ENCODE measurements around the gene PRPF39.
"Not testable (repeated sequence)": the region's sequence is repeated elsewhere in the genome, so short reads cannot be mapped to it uniquely, and the experiment has no call there.

PRPF39 gene

GRCh38 chr14:45080416-45080968 lies 3.4 kb upstream of the PRPF39 start:
- DNase-seq (ENCODE audit: low read depth, low spot score): not testable (repeated sequence)

GRCh38 chr14:45081096-45081495 lies 2.8 kb upstream of the PRPF39 start:
- not testable (repeated sequence) for DNase-seq (ENCODE audit: low read depth, low spot score)

- DNase-seq (ENCODE audit: low read depth, low spot score): no peak
Measured at GRCh38 chr14:45082420-45082819, 1.5 kb upstream of the PRPF39 start.

- DNase-seq (ENCODE audit: low read depth, low spot score): no peak
Measured at GRCh38 chr14:45083617-45083975, 320 bp upstream of the PRPF39 start.

- no peak for DNase-seq (ENCODE audit: low read depth, low spot score)
Measured at GRCh38 chr14:45084946-45085346, 1.0 kb downstream of the PRPF39 start.

GRCh38 chr14:45089813-45090212 lies 5.9 kb downstream of the PRPF39 start:
- no peak for DNase-seq (ENCODE audit: low read depth, low spot score)

GRCh38 chr14:45091710-45092109 lies 7.8 kb downstream of the PRPF39 start:
- no peak for DNase-seq (ENCODE audit: low read depth, low spot score)

- DNase-seq (ENCODE audit: low read depth, low spot score): no peak
Measured at GRCh38 chr14:45094275-45094674, 10.4 kb downstream of the PRPF39 start.

GRCh38 chr14:45095143-45095542 lies 11.2 kb downstream of the PRPF39 start:
- DNase-seq (ENCODE audit: low read depth, low spot score): no peak

GRCh38 chr14:45096218-45096617 lies 12.3 kb downstream of the PRPF39 start:
- no peak for DNase-seq (ENCODE audit: low read depth, low spot score)

- DNase-seq (ENCODE audit: low read depth, low spot score): no peak
Measured at GRCh38 chr14:45103806-45104205, 19.9 kb downstream of the PRPF39 start.

- no peak for DNase-seq (ENCODE audit: low read depth, low spot score)
Measured at GRCh38 chr14:45104561-45104960, 20.6 kb downstream of the PRPF39 start.

GRCh38 chr14:45112896-45113781 lies 29.2 kb downstream of the PRPF39 start:
- DNase-seq (ENCODE audit: low read depth, low spot score): no peak

- DNase-seq (ENCODE audit: low read depth, low spot score): no peak
Measured at GRCh38 chr14:45114327-45114726, 30.4 kb downstream of the PRPF39 start.

- no peak for DNase-seq (ENCODE audit: low read depth, low spot score)
Measured at GRCh38 chr14:45118594-45118993, 34.7 kb downstream of the PRPF39 start.

- no peak for DNase-seq (ENCODE audit: low read depth, low spot score)
Measured at GRCh38 chr14:45120096-45120495, 36.2 kb downstream of the PRPF39 start.

GRCh38 chr14:45123271-45123670 lies 39.4 kb downstream of the PRPF39 start:
- no peak for DNase-seq (ENCODE audit: low read depth, low spot score)

GRCh38 chr14:45125754-45126153 lies 41.8 kb downstream of the PRPF39 start:
- DNase-seq (ENCODE audit: low read depth, low spot score): no peak

GRCh38 chr14:45128963-45129629 lies 45.2 kb downstream of the PRPF39 start:
- DNase-seq (ENCODE audit: low read depth, low spot score): no peak

GRCh38 chr14:45133683-45134050 lies 49.8 kb downstream of the PRPF39 start:
- no peak for DNase-seq (ENCODE audit: low read depth, low spot score)

- peak; percentile 86 for DNase-seq (ENCODE audit: low read depth, low spot score)
Measured at GRCh38 chr14:45134051-45134958, 50.4 kb downstream of the PRPF39 start, which contains the start of gene FKBP3. TSS of gene FKBP3 (minus strand) at chr14:45134481. CDS start at chr14:45134456, 25 bp downstream.

GRCh38 chr14:45135156-45135555 lies 51.2 kb downstream of the PRPF39 start:
- no peak for DNase-seq (ENCODE audit: low read depth, low spot score)

All from activated naive CD8-positive, alpha-beta T cell treated with anti-CD3 and anti-CD28 coated beads, Interleukin-2, amount 50 U/mL, for 16 hours (primary cell).